ENCODE measurements around the gene CACNA1C.

DNA sequence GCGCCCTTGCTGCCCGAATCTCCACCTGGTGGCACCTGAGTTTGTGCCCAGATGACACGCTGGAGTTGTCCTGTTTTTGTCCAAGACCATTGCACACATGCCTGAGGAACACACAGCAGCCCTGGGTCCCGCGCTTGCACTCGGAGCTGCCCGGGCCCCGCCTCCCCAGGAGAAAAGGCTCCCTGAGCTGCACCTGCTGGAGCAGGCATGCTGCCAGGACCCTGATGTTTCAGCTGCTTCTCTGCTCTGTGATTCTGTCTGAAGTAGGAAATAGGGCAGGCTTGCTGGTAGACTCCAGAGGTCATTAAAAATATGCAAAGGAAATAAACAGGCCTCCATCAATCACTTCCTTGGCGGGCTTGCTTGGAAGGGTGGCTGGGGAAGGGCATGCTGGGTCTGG is 271.6 kb downstream of the CACNA1C start:
- no peak for TF ChIP-seq EZH2phosphoT487 (IDR thresholded peaks at IDR 0.05; ENCODE audit: borderline replicate concordance, low read length)
- TF ChIP-seq, protein P1, sequence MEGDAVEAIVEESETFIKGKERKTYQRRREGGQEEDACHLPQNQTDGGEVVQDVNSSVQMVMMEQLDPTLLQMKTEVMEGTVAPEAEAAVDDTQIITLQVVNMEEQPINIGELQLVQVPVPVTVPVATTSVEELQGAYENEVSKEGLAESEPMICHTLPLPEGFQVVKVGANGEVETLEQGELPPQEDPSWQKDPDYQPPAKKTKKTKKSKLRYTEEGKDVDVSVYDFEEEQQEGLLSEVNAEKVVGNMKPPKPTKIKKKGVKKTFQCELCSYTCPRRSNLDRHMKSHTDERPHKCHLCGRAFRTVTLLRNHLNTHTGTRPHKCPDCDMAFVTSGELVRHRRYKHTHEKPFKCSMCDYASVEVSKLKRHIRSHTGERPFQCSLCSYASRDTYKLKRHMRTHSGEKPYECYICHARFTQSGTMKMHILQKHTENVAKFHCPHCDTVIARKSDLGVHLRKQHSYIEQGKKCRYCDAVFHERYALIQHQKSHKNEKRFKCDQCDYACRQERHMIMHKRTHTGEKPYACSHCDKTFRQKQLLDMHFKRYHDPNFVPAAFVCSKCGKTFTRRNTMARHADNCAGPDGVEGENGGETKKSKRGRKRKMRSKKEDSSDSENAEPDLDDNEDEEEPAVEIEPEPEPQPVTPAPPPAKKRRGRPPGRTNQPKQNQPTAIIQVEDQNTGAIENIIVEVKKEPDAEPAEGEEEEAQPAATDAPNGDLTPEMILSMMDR (IDR thresholded peaks at IDR 0.05; ENCODE audit: low read depth, low read length, poor library complexity, severe bottlenecking) = no peak

All from DOHH2 (cell line).